OCI-LY1 (cell line): ENCODE measurements around the gene IKBIP.

Source experiments
- H2AFZ ChIP-seq: fragments of 200-600 bp; sonication (generic), shearing (Covaris generic); 2 replicates; pipeline ENCODE4 v1.6.0; 2014; ENCODE audit warnings: antibody characterized with exemption, mild to moderate bottlenecking, low read length
- H3F3A ChIP-seq: fragments of 200-600 bp; sonication (generic), shearing (Covaris generic); 2 replicates; pipeline ENCODE4 v1.6.0; 2014; ENCODE audit warnings: mild to moderate bottlenecking, antibody characterized with exemption, low read length, moderate library complexity; ENCODE audit not compliant: insufficient read depth
- H3K27ac ChIP-seq: fragments of 200-600 bp; sonication (generic); 2 replicates; pipeline ENCODE4 v1.5.1; 2014; ENCODE audit warnings: low read length, mixed run types, mild to moderate bottlenecking, low read depth; ENCODE audit not compliant: poor library complexity, severe bottlenecking
- H3K27me3 ChIP-seq: fragments of 200-600 bp; sonication (generic); 2 replicates; pipeline ENCODE4 v1.6.0; 2014; ENCODE audit warnings: antibody characterized with exemption, mild to moderate bottlenecking, low read length, moderate library complexity; ENCODE audit not compliant: insufficient read depth
- H3K36me3 ChIP-seq: fragments of 200-600 bp; sonication (generic); 2 replicates; pipeline ENCODE4 v1.6.1; 2014; ENCODE audit warnings: mild to moderate bottlenecking, antibody characterized with exemption, low read length, moderate library complexity, mixed read lengths; ENCODE audit not compliant: insufficient read depth
- H3K4me1 ChIP-seq: fragments of 200-600 bp; sonication (generic); 2 replicates; pipeline ENCODE4 v1.5.1; 2014; ENCODE audit warnings: mild to moderate bottlenecking, low read length, moderate library complexity; ENCODE audit not compliant: insufficient read depth, severe bottlenecking
- H3K4me2 ChIP-seq: fragments of 200-600 bp; sonication (generic), shearing (Covaris generic); 2 replicates; pipeline ENCODE4 v1.6.1; 2014; ENCODE audit warnings: low read length
- H3K4me3 ChIP-seq: fragments of 200-600 bp; sonication (generic); 2 replicates; pipeline ENCODE4 v1.5.1; 2014; ENCODE audit warnings: low read length, low read depth, mild to moderate bottlenecking, mixed read lengths; ENCODE audit not compliant: poor library complexity, severe bottlenecking
- H3K79me2 ChIP-seq: fragments of 200-600 bp; shearing (Covaris generic); 2 replicates; pipeline ENCODE4 v1.6.1; 2016; ENCODE audit warnings: mixed run types, low read length, mixed read lengths; ENCODE audit not compliant: insufficient read depth
- H3K9ac ChIP-seq: fragments of 200-600 bp; sonication (generic), shearing (Covaris generic); 2 replicates; pipeline ENCODE4 v1.6.1; 2014; ENCODE audit warnings: mild to moderate bottlenecking, low read length, mixed read lengths
- H3K9me2 ChIP-seq: fragments of 200-600 bp; sonication (generic), shearing (Covaris generic); 2 replicates; pipeline ENCODE4 v1.6.1; 2014; ENCODE audit warnings: low read depth, mild to moderate bottlenecking, low read length, mixed read lengths
- H3K9me3 ChIP-seq: fragments of 200-600 bp; shearing (Covaris generic); 2 replicates; pipeline ENCODE4 v1.6.1; 2014; ENCODE audit warnings: low read length, mixed read lengths
- H4K20me1 ChIP-seq: fragments of 200-600 bp; sonication (generic), shearing (Covaris generic); 2 replicates; pipeline ENCODE4 v1.6.0; 2016; ENCODE audit warnings: mild to moderate bottlenecking, low read length; ENCODE audit not compliant: insufficient read depth
- CTCF ChIP-seq: fragments of 200-600 bp; sonication (generic), shearing (Covaris generic); IDR thresholded peaks from 2 replicates; pipeline ENCODE4 v1.5.1; 2017; ENCODE audit warnings: mild to moderate bottlenecking, antibody characterized with exemption, low read length, moderate library complexity, mixed read lengths
- EZH2 ChIP-seq: fragments of 200-600 bp; sonication (generic), shearing (Covaris generic); IDR thresholded peaks from 2 replicates; pipeline ENCODE4 v1.8.0; 2017; ENCODE audit warnings: borderline replicate concordance, mixed run types, mild to moderate bottlenecking, antibody characterized with exemption, low read length, moderate library complexity, mixed read lengths

The IKBIP gene

GRCh38 chr12:98595243-98595988, 49.2 kb downstream of the IKBIP start:
- H3K27ac ChIP-seq = no peak overlapping the region
- H3F3A ChIP-seq = no peaks in the 10 kb centered on the region
- TF ChIP-seq CTCF = no peak
- no peak for TF ChIP-seq EZH2
- peak overlapping the region; percentile 100 for H3K9ac ChIP-seq
- peaks cover 64% of the 10 kb centered on the region for H3K36me3 ChIP-seq
- 0 out of 2 replicates have a peak, but pooled peaks cover 4% of the 10 kb centered on the region for H4K20me1 ChIP-seq
- peaks cover 37% of the 10 kb centered on the region for H3K79me2 ChIP-seq
- no peaks in the 10 kb centered on the region for H3K9me3 ChIP-seq
- H2AFZ ChIP-seq = no peak overlapping the region
- no peaks in the 10 kb centered on the region for H3K27me3 ChIP-seq
- peaks cover 27% of the 10 kb centered on the region for H3K4me1 ChIP-seq
- H3K4me2 ChIP-seq = peak overlapping the region; percentile 82
- peak overlapping the region; percentile 100 for H3K4me3 ChIP-seq
- no peaks in the 10 kb centered on the region for H3K9me2 ChIP-seq

- Histone ChIP-seq H3F3A (no peaks in the 10 kb centered on the region), H3K4me2 (peak overlapping the region; percentile 82), H4K20me1 (0 out of 2 replicates have a peak, but pooled peaks cover 4% of the 10 kb centered on the region), H3K4me3 (peak overlapping the region; percentile 100), H3K4me1 (peaks cover 27% of the 10 kb centered on the region), H3K36me3 (peaks cover 53% of the 10 kb centered on the region), H3K79me2 (peaks cover 37% of the 10 kb centered on the region), H3K9me2 (no peaks in the 10 kb centered on the region), H3K27ac (peak overlapping the region; percentile 80), H3K27me3 (no peaks in the 10 kb centered on the region), H3K9me3 (no peaks in the 10 kb centered on the region), H3K9ac (peak overlapping the region; percentile 100), H2AFZ (no peak overlapping the region)
- no peak for TF ChIP-seq CTCF
- no peak for TF ChIP-seq EZH2
Observed at GRCh38 chr12:98594050-98594835, 50.3 kb downstream of the IKBIP start.

GRCh38 chr12:98593351-98594049, 51.1 kb downstream of the IKBIP start, which contains the start of gene SLC25A3:
Gene SLC25A3, plus strand, starts transcription at chr12:98593686. Its CDS starts 293 bp downstream, at chr12:98593979.
- TF ChIP-seq EZH2 (no peak), CTCF (no peak)
- H3K27ac ChIP-seq = peak within 1 kb of the TSS; percentile 80
- H3K9ac ChIP-seq = peak within 1 kb of the TSS; percentile 100
- no peaks in the 10 kb centered on the region for H3F3A ChIP-seq
- peak within 1 kb of the TSS; percentile 100 for H3K4me3 ChIP-seq
- peaks cover 27% of the 10 kb centered on the region for H3K4me1 ChIP-seq
- no peaks in the 10 kb centered on the region for H3K27me3 ChIP-seq
- peaks cover 37% of the 10 kb centered on the region for H3K79me2 ChIP-seq
- H4K20me1 ChIP-seq = 0 out of 2 replicates have a peak, but pooled peaks cover 4% of the 10 kb centered on the region
- H3K9me2 ChIP-seq = no peaks in the 10 kb centered on the region
- peak within 1 kb of the TSS; percentile 35; the same call in 1 of the 2 replicates for H2AFZ ChIP-seq
- peak within 1 kb of the TSS; percentile 82 for H3K4me2 ChIP-seq
- H3K36me3 ChIP-seq = peaks cover 46% of the 10 kb centered on the region
- H3K9me3 ChIP-seq = no peaks in the 10 kb centered on the region
